SK-N-SH (cell line): ENCODE measurements around the gene IAH1. TPM values are rescaled to one million over a fixed set of nuclear protein-coding genes. Genes with fewer than 3 reads are reported as not detected.

Source experiments
- CTCF ChIA-PET: fragments of 300-600, 350-600 bp; formaldehyde crosslinking; extraction: SDS; loops from one replicate; lab custom pipeline; 2021; lab: Yijun Ruan, JAX
- POLR2A ChIA-PET: fragments of 350-600 bp; sonication (Branson Sonifier 250); formaldehyde crosslinking; extraction: SDS; loops from one replicate; lab custom pipeline; 2020; ENCODE audit warnings: antibody characterized with exemption, inconsistent platforms; lab: Yijun Ruan, JAX
- DNase-seq: peaks from one replicate; pipeline ENCODE4 v3.0.0; 2012
- H2AFZ ChIP-seq: fragments of 200-600 bp; sonication (generic); 2 replicates; pipeline ENCODE4 v1.8.1; 2016; ENCODE audit warnings: antibody characterized with exemption, mild to moderate bottlenecking, low read depth
- H3F3A ChIP-seq: fragments of 200-600 bp; sonication (generic); replicated peaks from 2 replicates; pipeline ENCODE3; 2016; ENCODE audit warnings: antibody characterized with exemption, mild to moderate bottlenecking; ENCODE audit not compliant: insufficient read depth
- H3K27ac ChIP-seq, 2 experiments: fragments of 200-500 bp in 1 of 2; fragments of 200-600 bp in 1 of 2; sonication (Bioruptor generic) in 1 of 2; sonication (generic), shearing (Covaris generic) in 1 of 2; 2 replicates each; pipeline versions ENCODE4 v1.5.1 to v1.6.1; 2014 to 2016; ENCODE audit warnings: low read depth in 2 of 2, inconsistent platforms in 1 of 2, low read length in 1 of 2, mild to moderate bottlenecking in 1 of 2, mixed read lengths in 1 of 2
- H3K27me3 ChIP-seq: fragments of 200-600 bp; sonication (generic), shearing (Covaris generic); 2 replicates; pipeline ENCODE4 v1.6.1; 2016; ENCODE audit warnings: mixed run types; ENCODE audit not compliant: insufficient read depth
- H3K36me3 ChIP-seq, 2 experiments: fragments of 200-500 bp in 1 of 2; fragments of 200-600 bp in 1 of 2; sonication (Bioruptor generic) in 1 of 2; sonication (generic) in 1 of 2; replicated peaks in 1 of 2; 2 replicates each; pipeline versions ENCODE3 to v1.5.1; 2014 to 2016; ENCODE audit warnings: low read length in 1 of 2, mild to moderate bottlenecking in 1 of 2; ENCODE audit not compliant: insufficient read depth in 2 of 2, control insufficient read depth in 1 of 2
- H3K4me1 ChIP-seq, 2 experiments: fragments of 200-500 bp in 1 of 2; fragments of 200-600 bp in 1 of 2; sonication (Bioruptor generic) in 1 of 2; sonication (generic), shearing (Covaris generic) in 1 of 2; 2 replicates each; pipeline versions ENCODE4 v1.5.1 to v1.6.1; 2014 to 2016; ENCODE audit warnings: low read depth in 1 of 2, low read length in 1 of 2, mixed run types in 1 of 2; ENCODE audit not compliant: insufficient read depth in 2 of 2, control insufficient read depth in 1 of 2
- H3K4me2 ChIP-seq: fragments of 200-600 bp; sonication (generic), shearing (Covaris generic); 2 replicates; pipeline ENCODE4 v1.6.1; 2017; ENCODE audit warnings: mixed run types
- H3K4me3 ChIP-seq, 2 experiments: fragments of 200-500 bp in 1 of 2; fragments of 200-600 bp in 1 of 2; sonication (Bioruptor generic) in 1 of 2; sonication (generic), shearing (Covaris generic) in 1 of 2; 2 replicates each; pipeline versions ENCODE4 v1.5.1 to v1.8.1; 2014 to 2016; ENCODE audit warnings: low read depth in 2 of 2, inconsistent platforms in 1 of 2, low read length in 1 of 2, mild to moderate bottlenecking in 1 of 2, mixed read lengths in 1 of 2, moderate library complexity in 1 of 2
- H3K79me2 ChIP-seq: fragments of 200-600 bp; sonication (generic); 2 replicates; pipeline ENCODE4 v1.8.1; 2017; ENCODE audit warnings: mild to moderate bottlenecking; ENCODE audit not compliant: insufficient read depth
- H3K9ac ChIP-seq: fragments of 200-600 bp; sonication (generic); 2 replicates; pipeline ENCODE4 v1.6.1; 2017; ENCODE audit warnings: mixed run types
- H3K9me2 ChIP-seq: fragments of 200-600 bp; sonication (generic); 2 replicates; pipeline ENCODE4 v1.6.1; 2017; ENCODE audit warnings: mixed run types
- H3K9me3 ChIP-seq: fragments of 200-600 bp; sonication (generic); 2 replicates; pipeline ENCODE4 v1.6.1; 2017; ENCODE audit warnings: mixed run types, mild to moderate bottlenecking, moderate library complexity
- H4K20me1 ChIP-seq: fragments of 200-600 bp; sonication (generic); 2 replicates; pipeline ENCODE4 v1.6.1; 2017; ENCODE audit warnings: mild to moderate bottlenecking, mixed run types; ENCODE audit not compliant: insufficient read depth
- ELF1 ChIP-seq: IDR thresholded peaks from 2 replicates; pipeline ENCODE4 v1.4.0; 2012
- EP300 ChIP-seq, 2 experiments: IDR thresholded peaks; 2 replicates each; pipeline versions ENCODE4 v1.4.0 to v1.6.1; 2012; ENCODE audit warnings: borderline replicate concordance in 1 of 2, low read depth in 1 of 2, low read length in 1 of 2
- FOSL2 ChIP-seq: IDR thresholded peaks from 2 replicates; pipeline ENCODE4 v1.4.0; 2012; ENCODE audit warnings: low read depth, mild to moderate bottlenecking, moderate library complexity, borderline replicate concordance
- MEF2A ChIP-seq: IDR thresholded peaks from 2 replicates; pipeline ENCODE4 v1.4.0; 2012; ENCODE audit warnings: low read depth, borderline replicate concordance
- MXI1 ChIP-seq: IDR thresholded peaks from 2 replicates; pipeline ENCODE4 v1.6.1; 2012; ENCODE audit warnings: mild to moderate bottlenecking, low read depth, low read length, improper control_type of control experiment
- NFIC ChIP-seq: IDR thresholded peaks from 2 replicates; pipeline ENCODE4 v1.4.0; 2012; ENCODE audit warnings: borderline replicate concordance
- NRF1 ChIP-seq: IDR thresholded peaks from 2 replicates; pipeline ENCODE4 v1.6.1; 2012; ENCODE audit warnings: low read depth, mild to moderate bottlenecking, low read length
- RCOR1 ChIP-seq: fragments of 150-350 bp; IDR thresholded peaks from 2 replicates; pipeline ENCODE4 v1.6.1; 2017; ENCODE audit warnings: antibody characterized with exemption, low read length
- RXRA ChIP-seq: IDR thresholded peaks from 2 replicates; pipeline ENCODE4 v1.4.0; 2012; ENCODE audit warnings: low read depth, mild to moderate bottlenecking, borderline replicate concordance
- WGBS: methylation state at CpG from one replicate; pipeline ENCODE4 v1.1.6; 2017; ENCODE audit warnings: low lambda C conversion rate; 5-methylcytosine and 5-hydroxymethylcytosine counted together
- polyA plus RNA-seq, 3 experiments: library from polyadenylated mRNA; depleted of rRNA; stranded (reverse); fragments of >200 nt; gene quantifications; 2 replicates each; pipeline ENCODE4 v1.2.3, GENCODE V29; 2012
- TF ChIP-seq, protein P1 (sequence below): fragments of 150-350 bp; IDR thresholded peaks from 2 replicates; pipeline ENCODE4 v1.6.1; 2017; ENCODE audit warnings: antibody characterized with exemption, low read length, low read depth, borderline replicate concordance
- TF ChIP-seq, protein P2 (sequence below): IDR thresholded peaks from 2 replicates; pipeline ENCODE4 v1.4.0; 2012; ENCODE audit warnings: low read depth, borderline replicate concordance
- TF ChIP-seq, protein P3 (sequence below): IDR thresholded peaks from 2 replicates; pipeline ENCODE4 v1.4.0; 2012; ENCODE audit warnings: low read depth, borderline replicate concordance

The IAH1 gene
- polyA plus RNA-seq, 1 of the 3 experiments (the other 2 are of a cell fraction): 115 TPM

DNA sequence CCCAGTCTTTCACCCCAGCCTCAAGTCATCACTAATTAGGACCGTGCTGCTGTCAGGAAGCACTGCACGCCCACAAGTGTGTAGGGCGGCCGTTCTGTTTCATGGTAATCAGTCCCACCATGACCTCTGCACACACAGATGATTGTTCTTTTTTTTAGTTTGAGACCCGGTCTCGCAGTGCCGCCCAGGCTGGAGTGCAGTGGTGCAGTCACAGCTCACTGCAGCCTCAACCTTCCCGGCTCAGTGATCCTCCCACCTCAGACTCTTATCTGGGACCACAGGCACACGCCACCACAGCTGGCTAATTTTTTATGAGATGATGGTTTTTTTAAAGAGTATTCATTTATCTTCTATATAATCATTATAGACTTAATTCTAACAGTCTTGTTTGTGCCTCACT is 1.8 kb upstream of the IAH1 start:
- CTCF ChIA-PET: interaction anchor here (4.3 kb wide), 1 partner anchor 17 kb away, joined by 9 read pairs; no protein-coding TSS in a partner anchor
- peaks cover 9 to 24% of the 10 kb centered on the region in 2 experiments; a peak in 1 of 4 replicates for H3K4me1 ChIP-seq
- H3K9me3 ChIP-seq: no peaks in the 10 kb centered on the region
- POLR2A ChIA-PET: interaction anchor here (1.2 kb wide), 1 partner anchor 83 kb away, joined by 4 read pairs; the partner anchor contains the start of gene ADAM17
- no peaks in the 10 kb centered on the region for H3K9me2 ChIP-seq
- no peaks in the 10 kb centered on the region for H4K20me1 ChIP-seq
- peaks cover 10% of the 10 kb centered on the region for H3F3A ChIP-seq
- no peak for DNase-seq
- H3K27me3 ChIP-seq: no peaks in the 10 kb centered on the region
- H3K36me3 ChIP-seq: peaks cover 40 to 46% of the 10 kb centered on the region in 2 experiments
- peaks cover 28% of the 10 kb centered on the region for H3K79me2 ChIP-seq
- TF ChIP-seq, protein P1, sequence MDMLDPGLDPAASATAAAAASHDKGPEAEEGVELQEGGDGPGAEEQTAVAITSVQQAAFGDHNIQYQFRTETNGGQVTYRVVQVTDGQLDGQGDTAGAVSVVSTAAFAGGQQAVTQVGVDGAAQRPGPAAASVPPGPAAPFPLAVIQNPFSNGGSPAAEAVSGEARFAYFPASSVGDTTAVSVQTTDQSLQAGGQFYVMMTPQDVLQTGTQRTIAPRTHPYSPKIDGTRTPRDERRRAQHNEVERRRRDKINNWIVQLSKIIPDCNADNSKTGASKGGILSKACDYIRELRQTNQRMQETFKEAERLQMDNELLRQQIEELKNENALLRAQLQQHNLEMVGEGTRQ: no peak
- no peak for TF ChIP-seq FOSL2
- no peak overlapping the region for H2AFZ ChIP-seq
- no peak overlapping the region for H3K4me2 ChIP-seq
- H3K9ac ChIP-seq: no peak overlapping the region
- over 99% methylated on average over 9 of the region's 9 CpGs for WGBS
- no peak overlapping the region for H3K4me3 ChIP-seq
- no peak overlapping the region for H3K27ac ChIP-seq

DNA sequence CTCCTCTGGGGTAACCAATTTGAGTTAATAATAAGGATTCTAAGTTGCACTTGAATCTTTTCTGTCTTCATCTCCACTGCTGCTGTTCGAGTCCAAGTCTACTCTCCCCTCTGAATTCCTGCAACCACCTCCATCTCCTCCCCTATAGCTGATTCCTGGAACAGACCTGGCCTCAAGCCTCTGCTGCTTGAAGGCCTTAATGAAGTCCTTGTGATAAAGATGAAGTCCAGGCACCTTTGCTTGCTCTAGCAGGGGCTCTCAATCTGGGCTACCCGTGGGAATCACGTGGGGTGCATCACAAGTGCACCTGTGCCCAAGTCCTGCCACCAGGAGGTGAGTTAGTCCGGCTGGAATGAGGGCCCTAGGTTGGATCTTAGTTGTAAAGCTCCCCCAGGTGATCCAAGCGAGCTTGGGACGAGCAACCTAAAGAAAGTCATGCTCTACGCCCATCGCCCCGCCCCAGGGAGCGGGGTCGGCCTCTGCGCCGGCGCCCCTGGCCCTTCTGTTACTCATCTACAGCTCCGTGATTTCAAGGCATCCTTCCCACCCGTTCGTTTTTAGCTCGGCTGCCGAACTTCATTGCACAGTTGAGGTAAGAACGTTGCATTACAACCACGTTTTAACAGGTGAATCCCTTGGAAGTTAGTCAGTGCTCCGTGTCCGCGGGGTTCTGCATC is 905 bp upstream of the IAH1 start:
- CTCF ChIA-PET: interaction anchor here (0.7 to 4.3 kb wide), 5 partner anchors 9 to 331 kb away, joined by 3 to 9 read pairs (median 4); partner anchors contain the start of gene ADAM17
- peak; percentile 51 for DNase-seq
- peak overlapping the region; percentile 82; a peak in 3 of 4 replicates for H3K4me3 ChIP-seq

More for the DNA sequence above, 905 bp upstream of the IAH1 start:
- no peaks in the 10 kb centered on the region for H3K9me2 ChIP-seq
- H3F3A ChIP-seq: peaks cover 17% of the 10 kb centered on the region
- WGBS: 80% methylated on average over 24 of the region's 24 CpGs
- no peak overlapping the region for H3K9ac ChIP-seq
- POLR2A ChIA-PET: interaction anchor here (1.0 kb wide), 1 partner anchor 51 kb away, joined by 4 read pairs; the partner anchor contains the start of genes CPSF3 and ITGB1BP1
- H2AFZ ChIP-seq: 0 out of 2 replicates have a peak overlapping the region, but pooled peaks have one; percentile 91
- no peak overlapping the region for H3K27ac ChIP-seq
- H3K9me3 ChIP-seq: no peaks in the 10 kb centered on the region
- no peaks in the 10 kb centered on the region for H3K27me3 ChIP-seq
- peak overlapping the region; percentile 86; the same call in 1 of the 2 replicates for H3K4me2 ChIP-seq
- H3K36me3 ChIP-seq: peaks cover 41 to 53% of the 10 kb centered on the region in 2 experiments
- TF ChIP-seq MXI1 (no peak), NRF1 (no peak), NFIC (no peak), MEF2A (no peak), ELF1 (no peak), RXRA (no peak), RCOR1 (no peak), EP300 (IDR thresholded peaks at IDR 0.05; ENCODE audit: borderline replicate concordance in 1 of 2, low read depth in 1 of 2, low read length in 1 of 2) (no peak)
- TF ChIP-seq, protein P2, sequence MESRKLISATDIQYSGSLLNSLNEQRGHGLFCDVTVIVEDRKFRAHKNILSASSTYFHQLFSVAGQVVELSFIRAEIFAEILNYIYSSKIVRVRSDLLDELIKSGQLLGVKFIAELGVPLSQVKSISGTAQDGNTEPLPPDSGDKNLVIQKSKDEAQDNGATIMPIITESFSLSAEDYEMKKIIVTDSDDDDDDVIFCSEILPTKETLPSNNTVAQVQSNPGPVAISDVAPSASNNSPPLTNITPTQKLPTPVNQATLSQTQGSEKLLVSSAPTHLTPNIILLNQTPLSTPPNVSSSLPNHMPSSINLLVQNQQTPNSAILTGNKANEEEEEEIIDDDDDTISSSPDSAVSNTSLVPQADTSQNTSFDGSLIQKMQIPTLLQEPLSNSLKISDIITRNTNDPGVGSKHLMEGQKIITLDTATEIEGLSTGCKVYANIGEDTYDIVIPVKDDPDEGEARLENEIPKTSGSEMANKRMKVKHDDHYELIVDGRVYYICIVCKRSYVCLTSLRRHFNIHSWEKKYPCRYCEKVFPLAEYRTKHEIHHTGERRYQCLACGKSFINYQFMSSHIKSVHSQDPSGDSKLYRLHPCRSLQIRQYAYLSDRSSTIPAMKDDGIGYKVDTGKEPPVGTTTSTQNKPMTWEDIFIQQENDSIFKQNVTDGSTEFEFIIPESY: no peak
- TF ChIP-seq, protein P3, sequence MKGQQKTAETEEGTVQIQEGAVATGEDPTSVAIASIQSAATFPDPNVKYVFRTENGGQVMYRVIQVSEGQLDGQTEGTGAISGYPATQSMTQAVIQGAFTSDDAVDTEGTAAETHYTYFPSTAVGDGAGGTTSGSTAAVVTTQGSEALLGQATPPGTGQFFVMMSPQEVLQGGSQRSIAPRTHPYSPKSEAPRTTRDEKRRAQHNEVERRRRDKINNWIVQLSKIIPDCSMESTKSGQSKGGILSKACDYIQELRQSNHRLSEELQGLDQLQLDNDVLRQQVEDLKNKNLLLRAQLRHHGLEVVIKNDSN: no peak
- H3K4me1 ChIP-seq: peaks cover 9 to 24% of the 10 kb centered on the region in 2 experiments; a peak in 1 of 4 replicates
- no peaks in the 10 kb centered on the region for H4K20me1 ChIP-seq
- H3K79me2 ChIP-seq: peaks cover 37% of the 10 kb centered on the region
